Measurements from ENCODE around the gene HDGFL3.

GRCh38 chr15:83155942-83156341, 51.7 kb downstream of the HDGFL3 start:
- TF ChIP-seq CTCF (tag by site-specific recombination; IDR thresholded peaks at IDR 0.05): no peak
- TF ChIP-seq ZNF223 (tag by site-specific recombination; IDR thresholded peaks at IDR 0.05): no peak
- TF ChIP-seq ZNF112 (tag by site-specific recombination; IDR thresholded peaks at IDR 0.05): no peak
- no peak for TF ChIP-seq ZNF24 (tag by site-specific recombination; IDR thresholded peaks at IDR 0.05)
- no peak for TF ChIP-seq ZNF76 (tag by site-specific recombination; IDR thresholded peaks at IDR 0.05; ENCODE audit: borderline replicate concordance, low read depth)
- no peak for TF ChIP-seq SP2 (tag by site-specific recombination; IDR thresholded peaks at IDR 0.05)
- TF ChIP-seq ZNF660 (tag by site-specific recombination; IDR thresholded peaks at IDR 0.05): no peak
- TF ChIP-seq KLF16 (tag by site-specific recombination; IDR thresholded peaks at IDR 0.05): no peak
- TF ChIP-seq YY2 (tag by site-specific recombination; IDR thresholded peaks at IDR 0.05): no peak
- no peak for TF ChIP-seq YY1 (tag by site-specific recombination; IDR thresholded peaks at IDR 0.05)
- TF ChIP-seq ZNF335 (tag by site-specific recombination; conservative IDR thresholded peaks at IDR 0.05): no peak
- TF ChIP-seq ZNF274 (IDR thresholded peaks at IDR 0.05; ENCODE audit: low read length): no peak
- TF ChIP-seq ZNF274 (tag by site-specific recombination; IDR thresholded peaks at IDR 0.05; ENCODE audit: borderline replicate concordance): no peak
- no peak for TF ChIP-seq ZNF785 (tag by site-specific recombination; IDR thresholded peaks at IDR 0.05)
- no peak for TF ChIP-seq ZBTB20 (tag by site-specific recombination; IDR thresholded peaks at IDR 0.05)
